Transverse colon (tissue), 4 donors: ENCODE results near the gene PNRC2. TPM values are rescaled to one million over a fixed set of nuclear protein-coding genes. Genes with fewer than 3 reads are reported as not detected.
A peak's percentile ranks its signal among the peaks of the same experiment; 100 is the strongest.

Source experiments
- DNase-seq: peaks from one replicate; pipeline ENCODE4 v3.0.0-alpha.2; 2019
- H3K27ac ChIP-seq, 4 donors: fragments of 200-600 bp; sonication (generic); 2 replicates each; pipeline ENCODE4 v1.5.1; 2016 to 2018; ENCODE audit warnings: inconsistent platforms in 4 of 4
- H3K27me3 ChIP-seq: fragments of 200-600 bp; sonication (generic); 2 replicates; pipeline ENCODE4 v1.5.1; 2017; ENCODE audit warnings: inconsistent platforms
- H3K36me3 ChIP-seq, 4 donors: fragments of 200-600 bp; sonication (generic); 2 replicates each; pipeline ENCODE4 v1.5.1; 2017 to 2019; ENCODE audit warnings: inconsistent platforms in 4 of 4
- H3K4me1 ChIP-seq, 4 donors: fragments of 200-600 bp; sonication (generic); 2 replicates each; pipeline ENCODE4 v1.5.1; 2017 to 2020; ENCODE audit warnings: inconsistent platforms in 4 of 4
- H3K4me3 ChIP-seq, 4 donors: fragments of 200-600 bp; sonication (generic); 1 replicate in 1 of 4; 2 replicates in 3 of 4; pipeline versions ENCODE4 v1.5.1 to v1.6.1; 2017 to 2019; ENCODE audit warnings: inconsistent platforms in 4 of 4
- H3K9me3 ChIP-seq, 2 donors: fragments of 200-600 bp; sonication (generic); 2 replicates each; pipeline ENCODE4 v1.5.1; 2017 to 2019; ENCODE audit warnings: inconsistent platforms in 2 of 2
- EP300 ChIP-seq: sonication (generic); formaldehyde crosslinking; IDR thresholded peaks from one replicate; pipeline ENCODE4 v1.6.1; 2017; ENCODE audit warnings: antibody characterized with exemption, low read depth
- POLR2A ChIP-seq: fragments of 450-650 bp; IDR thresholded peaks from one replicate; pipeline ENCODE4 v1.6.1; 2016; ENCODE audit warnings: antibody characterized with exemption, mild to moderate bottlenecking, moderate library complexity
- POLR2AphosphoS5 ChIP-seq, 3 donors: sonication (generic); formaldehyde crosslinking; IDR thresholded peaks; one replicate each; pipeline ENCODE4 v1.6.1; 2016; ENCODE audit warnings: antibody characterized with exemption in 3 of 3
- WGBS, 2 donors: methylation state at CpG; one replicate each; pipeline ENCODE4 v1.1.5; 2018; ENCODE audit warnings: low coverage in 1 of 2; 5-methylcytosine and 5-hydroxymethylcytosine counted together
- in situ Hi-C, 4 donors: fragments of 200-750 bp; cut with MboI; loops; one replicate each; pipeline versions ENCODE4 v1.15.0 to v1.15.1; 2017; ENCODE audit warnings: low sequenced_read_pairs in 3 of 4, low pct_ligation_motif_present in 1 of 4, low pct_unique_long_range_greater_than_20kb in 1 of 4
- intact Hi-C: fragments of 100-400 bp; cut with DNase I; formaldehyde crosslinking; loops from one replicate; pipeline ENCODE4 v1.15.1; 2023; ENCODE audit warnings: low total_unique reads
- total RNA-seq, 4 donors: library from RNA; depleted of rRNA; stranded (reverse); fragments of >200 nt; gene quantifications; one replicate each; pipeline ENCODE4 v1.1.0, GENCODE V29; 2016
- TF ChIP-seq, protein P1 (sequence below), 5 experiments: fragments of 200-600 bp in 3 of 5; fragments of 450-650 bp in 2 of 5; sonication (generic) in 3 of 5; IDR thresholded peaks; 1 replicate in 2 of 5; 2 replicates in 3 of 5; pipeline ENCODE4 v1.5.1; 2016 to 2017; ENCODE audit warnings: antibody characterized with exemption in 5 of 5, inconsistent platforms in 3 of 5, mild to moderate bottlenecking in 2 of 5, moderate library complexity in 1 of 5

The PNRC2 gene
- total RNA-seq, 4 donors from 2014 or later, result 98.0 to 136 (median 111) TPM

DNA sequence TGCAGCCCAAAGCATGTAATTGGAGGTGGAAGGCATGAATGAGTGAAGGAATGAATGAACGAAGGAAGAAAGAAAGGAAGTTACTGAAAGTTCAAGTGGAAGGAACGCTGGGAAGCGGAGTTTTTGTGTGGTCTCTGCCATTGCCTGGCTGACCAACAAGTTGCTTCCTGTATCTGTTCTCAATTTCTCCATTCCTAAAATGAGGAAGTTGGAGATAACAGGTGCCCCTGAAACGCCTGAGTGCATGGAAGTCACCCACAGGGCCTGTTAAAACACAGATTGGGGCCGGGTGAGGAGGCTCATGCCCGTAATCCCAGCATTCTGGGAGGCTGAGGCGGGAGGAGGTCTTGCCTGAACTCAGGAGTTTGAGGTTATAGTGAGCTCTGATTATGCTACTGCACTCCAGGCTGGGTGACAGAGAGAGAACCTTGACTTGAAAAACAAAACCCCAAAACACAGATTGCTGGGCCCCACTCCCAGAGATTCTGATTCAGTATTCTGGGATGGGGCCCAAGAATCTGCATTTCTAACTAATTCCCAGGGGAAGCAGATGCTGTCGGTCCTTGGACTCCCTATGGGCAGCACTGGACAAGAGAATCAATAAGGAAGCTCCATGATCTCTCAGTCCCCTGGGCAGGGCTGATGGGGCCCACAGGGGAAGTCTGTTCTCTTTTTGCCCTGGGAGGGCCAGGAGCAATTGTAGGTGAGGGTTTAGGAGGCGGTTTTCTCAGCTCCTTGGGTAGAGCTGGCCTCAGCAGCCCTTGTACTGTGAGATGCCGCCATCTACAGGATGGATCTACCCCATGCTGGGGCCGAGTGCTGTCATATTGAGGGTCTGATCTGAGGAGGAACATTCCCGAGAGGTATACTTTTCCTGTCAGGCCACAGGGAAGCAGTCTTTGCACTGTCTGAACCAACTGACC, 43.2 kb upstream of the PNRC2 start:
- 42 to 47% methylated on average over 6 to 11 of the region's 12 CpGs for WGBS, 2 donors
- H3K4me1 ChIP-seq, result peaks cover 9 to 52% (median 22%) of the 10 kb centered on the region in 4 donors
- intact Hi-C loops (no loop called here), in situ Hi-C loops (loop anchor here in 2 of 4 donors (10.0 to 25.0 kb wide), 2 partner anchors 104 to 142 kb away; partner anchors contain the start of genes GALE (in 1 of the 2) and PITHD1 (in 1 of the 2))
- no peak overlapping the region for H3K4me3 ChIP-seq
- DNase-seq, result peak; percentile 81
- TF ChIP-seq POLR2A, result no peak
- TF ChIP-seq EP300, result no peak
- TF ChIP-seq, protein P1, sequence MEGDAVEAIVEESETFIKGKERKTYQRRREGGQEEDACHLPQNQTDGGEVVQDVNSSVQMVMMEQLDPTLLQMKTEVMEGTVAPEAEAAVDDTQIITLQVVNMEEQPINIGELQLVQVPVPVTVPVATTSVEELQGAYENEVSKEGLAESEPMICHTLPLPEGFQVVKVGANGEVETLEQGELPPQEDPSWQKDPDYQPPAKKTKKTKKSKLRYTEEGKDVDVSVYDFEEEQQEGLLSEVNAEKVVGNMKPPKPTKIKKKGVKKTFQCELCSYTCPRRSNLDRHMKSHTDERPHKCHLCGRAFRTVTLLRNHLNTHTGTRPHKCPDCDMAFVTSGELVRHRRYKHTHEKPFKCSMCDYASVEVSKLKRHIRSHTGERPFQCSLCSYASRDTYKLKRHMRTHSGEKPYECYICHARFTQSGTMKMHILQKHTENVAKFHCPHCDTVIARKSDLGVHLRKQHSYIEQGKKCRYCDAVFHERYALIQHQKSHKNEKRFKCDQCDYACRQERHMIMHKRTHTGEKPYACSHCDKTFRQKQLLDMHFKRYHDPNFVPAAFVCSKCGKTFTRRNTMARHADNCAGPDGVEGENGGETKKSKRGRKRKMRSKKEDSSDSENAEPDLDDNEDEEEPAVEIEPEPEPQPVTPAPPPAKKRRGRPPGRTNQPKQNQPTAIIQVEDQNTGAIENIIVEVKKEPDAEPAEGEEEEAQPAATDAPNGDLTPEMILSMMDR (IDR thresholded peaks at IDR 0.05), result peak; percentile 64 to 76 (median 67)
- TF ChIP-seq POLR2AphosphoS5 (IDR thresholded peaks at IDR 0.05), result no peak
- no peaks in the 10 kb centered on the region for H3K27me3 ChIP-seq
- no peaks in the 10 kb centered on the region for H3K9me3 ChIP-seq
- H3K27ac ChIP-seq, result peak overlapping the region in 3 of 4 donors; percentile 19 to 32 (median 31)
- no peaks in the 10 kb centered on the region for H3K36me3 ChIP-seq

DNA sequence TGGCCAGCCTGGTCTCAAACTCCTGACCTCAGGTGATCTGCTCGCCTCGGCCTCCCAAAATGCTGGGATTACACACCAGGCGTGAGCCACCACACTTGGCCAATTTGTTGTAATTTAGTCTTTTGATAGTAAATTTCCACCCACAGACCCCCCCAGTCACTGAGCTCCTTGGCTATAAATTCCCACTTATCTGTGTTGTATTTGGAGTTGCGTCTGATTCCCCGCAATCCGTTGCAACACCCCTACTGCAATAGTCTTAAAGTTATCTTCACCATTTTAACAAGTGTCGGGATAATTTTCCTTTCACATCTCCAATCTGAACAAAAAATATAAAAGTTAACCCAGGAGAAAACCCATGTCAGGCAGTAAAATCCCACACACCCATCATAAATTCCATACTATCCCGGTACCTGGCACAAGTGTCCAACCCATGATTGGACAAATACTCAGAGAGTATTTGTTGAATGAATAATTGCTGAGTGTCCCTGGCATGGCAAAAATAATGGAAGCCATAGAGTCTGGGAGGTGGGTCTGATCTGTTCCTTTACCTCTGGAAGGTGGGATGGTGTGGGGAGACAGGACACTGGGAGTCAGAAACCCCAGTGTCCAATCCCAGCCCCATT, 37.2 kb upstream of the PNRC2 start:
- Histone ChIP-seq H3K4me1 (peaks cover 9 to 48% (median 20%) of the 10 kb centered on the region in 4 donors), H3K4me3 (no peak overlapping the region), H3K36me3 (no peaks in the 10 kb centered on the region), H3K9me3 (no peaks in the 10 kb centered on the region), H3K27ac (peak overlapping the region in 3 of 4 donors; percentile 24 to 78 (median 30)), H3K27me3 (no peaks in the 10 kb centered on the region)
- WGBS, 2 donors, result 59 to 80% methylated on average over 3 to 8 of the region's 8 CpGs
- intact Hi-C loops (no loop called here), in situ Hi-C loops (loop anchor here in 1 of 4 donors (25.0 kb wide), 1 partner anchor 110 kb away; the partner anchor contains the start of gene GALE)
- DNase-seq, result no peak
- TF ChIP-seq POLR2A (no peak), EP300 (no peak), POLR2AphosphoS5 (IDR thresholded peaks at IDR 0.05) (no peak)
- TF ChIP-seq, protein P1 (IDR thresholded peaks at IDR 0.05), result no peak

DNA sequence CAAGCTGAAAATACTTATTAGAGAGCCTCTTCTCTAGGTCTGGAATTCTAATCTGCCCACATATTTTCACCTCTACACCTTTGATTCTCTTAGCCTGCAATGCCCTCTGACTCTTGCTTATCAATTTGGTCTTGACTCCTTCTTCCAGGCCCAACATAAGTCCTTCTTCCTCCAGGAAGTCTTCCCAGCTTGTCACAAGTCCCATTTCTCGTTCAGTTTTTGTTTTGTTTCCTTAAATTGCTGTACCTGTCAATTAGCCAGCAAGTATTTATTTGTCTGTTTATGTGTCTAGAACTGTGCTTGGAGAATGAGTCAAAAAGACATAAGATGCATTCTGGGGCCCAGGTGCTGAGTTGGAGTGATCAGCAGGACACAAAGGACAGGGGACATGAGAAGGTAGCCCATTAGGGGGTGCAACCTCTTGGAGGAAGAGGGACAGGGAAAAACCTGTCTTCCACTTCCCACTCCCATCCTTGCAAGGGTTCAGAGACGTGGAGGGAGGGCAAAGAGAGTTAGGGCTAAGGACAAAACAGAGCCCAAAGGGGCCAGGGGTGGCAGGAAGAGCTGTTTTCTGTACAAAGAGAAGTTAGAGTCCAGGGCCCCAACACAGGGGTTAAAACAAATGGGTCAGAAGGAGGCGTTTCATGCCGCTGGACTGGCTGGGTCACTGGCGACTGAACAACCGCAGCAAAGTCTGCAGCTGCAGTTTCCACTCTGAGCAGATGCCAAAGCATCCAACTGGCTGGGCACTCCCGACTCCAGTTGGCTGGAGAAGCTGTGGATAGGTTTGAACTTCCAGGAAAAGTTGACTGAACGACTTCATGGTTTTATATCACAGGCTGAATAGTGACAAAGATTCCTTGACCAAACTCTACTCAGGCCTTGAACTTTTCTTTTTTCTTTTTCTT, 35.8 kb upstream of the PNRC2 start:
- Histone ChIP-seq H3K9me3 (no peaks in the 10 kb centered on the region), H3K4me3 (no peak overlapping the region), H3K36me3 (no peaks in the 10 kb centered on the region), H3K27me3 (no peaks in the 10 kb centered on the region), H3K4me1 (peaks cover 9 to 48% (median 20%) of the 10 kb centered on the region in 4 donors), H3K27ac (no peak overlapping the region)
- in situ Hi-C loops (loop anchor here in 1 of 4 donors (25.0 kb wide), 1 partner anchor 112 kb away; the partner anchor contains the start of gene GALE), intact Hi-C loops (no loop called here)
- WGBS, 2 donors, result 18 to 21% methylated on average over 7 to 8 of the region's 8 CpGs
- TF ChIP-seq POLR2A (no peak), EP300 (no peak), POLR2AphosphoS5 (IDR thresholded peaks at IDR 0.05) (no peak)
- TF ChIP-seq, protein P1 (IDR thresholded peaks at IDR 0.05), result no peak
- no peak for DNase-seq
